ENCODE results near the gene GPR161. TPM values are rescaled to one million over a fixed set of nuclear protein-coding genes. Genes with fewer than 3 reads are reported as not detected.
A peak's percentile ranks its signal among the peaks of the same experiment; 100 is the strongest.

The GPR161 gene
- total and polyA plus RNA-seq, 2 of the 13 experiments (the other 11 are each of a cell fraction or from before 2014, with no cell fraction given) = 0.13 to 0.35 TPM

DNA sequence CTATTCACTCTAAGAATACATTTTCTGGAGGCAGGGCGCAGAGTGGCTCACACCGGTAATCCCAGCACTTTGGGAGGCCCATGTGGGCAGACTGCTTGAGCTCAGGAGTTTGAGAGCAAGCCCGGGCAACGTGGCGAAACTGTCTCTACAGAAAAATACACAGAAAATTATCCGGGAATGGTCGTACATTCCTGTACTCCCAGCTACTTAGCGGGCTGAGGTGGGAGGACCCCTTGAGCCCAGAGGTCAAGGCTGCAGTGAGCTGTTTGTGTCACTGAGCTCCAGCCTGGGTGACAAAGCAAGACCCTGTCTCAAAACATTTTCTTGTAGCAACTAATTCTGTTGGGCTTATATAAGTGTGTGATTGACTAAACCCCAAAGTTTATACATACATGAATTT is 30.5 kb downstream of the GPR161 start (continued):
- TF ChIP-seq, protein P1, sequence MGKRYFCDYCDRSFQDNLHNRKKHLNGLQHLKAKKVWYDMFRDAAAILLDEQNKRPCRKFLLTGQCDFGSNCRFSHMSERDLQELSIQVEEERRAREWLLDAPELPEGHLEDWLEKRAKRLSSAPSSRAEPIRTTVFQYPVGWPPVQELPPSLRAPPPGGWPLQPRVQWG (CRISPR knock-in tag; IDR thresholded peaks at IDR 0.05; ENCODE audit: borderline replicate concordance, low read depth) = no peak
- TF ChIP-seq SRF (IDR thresholded peaks at IDR 0.05; ENCODE audit: low read depth, low read length) (no peak), ZNF644 (CRISPR knock-in tag; IDR thresholded peaks at IDR 0.05; ENCODE audit: low read depth) (no peak), ATF1 (CRISPR knock-in tag; IDR thresholded peaks at IDR 0.05) (no peak), MTF2 (CRISPR knock-in tag; IDR thresholded peaks at IDR 0.05; ENCODE audit: borderline replicate concordance) (0 out of 2 replicates have a peak, but pooled peaks have one; percentile 21), SMAD1 (CRISPR knock-in tag; IDR thresholded peaks at IDR 0.05; ENCODE audit: borderline replicate concordance, low read depth) (no peak), GTF2F1 (IDR thresholded peaks at IDR 0.05; ENCODE audit: low read length) (no peak), NR2F6 (IDR thresholded peaks at IDR 0.05) (peak; percentile 74), NR2F6 (CRISPR knock-in tag; IDR thresholded peaks at IDR 0.05) (peak; percentile 86), RORA (CRISPR knock-in tag; IDR thresholded peaks at IDR 0.05) (0 out of 2 replicates have a peak, but pooled peaks have one; percentile 39), ZNF687 (CRISPR knock-in tag; IDR thresholded peaks at IDR 0.05) (peak; percentile 29), RAD51 (IDR thresholded peaks at IDR 0.05; ENCODE audit: borderline replicate concordance) (no peak), RAD21 (CRISPR knock-in tag; IDR thresholded peaks at IDR 0.05) (no peak), FUBP1 (CRISPR knock-in tag; IDR thresholded peaks at IDR 0.05; ENCODE audit: borderline replicate concordance) (no peak)
- TF ChIP-seq, protein P2, sequence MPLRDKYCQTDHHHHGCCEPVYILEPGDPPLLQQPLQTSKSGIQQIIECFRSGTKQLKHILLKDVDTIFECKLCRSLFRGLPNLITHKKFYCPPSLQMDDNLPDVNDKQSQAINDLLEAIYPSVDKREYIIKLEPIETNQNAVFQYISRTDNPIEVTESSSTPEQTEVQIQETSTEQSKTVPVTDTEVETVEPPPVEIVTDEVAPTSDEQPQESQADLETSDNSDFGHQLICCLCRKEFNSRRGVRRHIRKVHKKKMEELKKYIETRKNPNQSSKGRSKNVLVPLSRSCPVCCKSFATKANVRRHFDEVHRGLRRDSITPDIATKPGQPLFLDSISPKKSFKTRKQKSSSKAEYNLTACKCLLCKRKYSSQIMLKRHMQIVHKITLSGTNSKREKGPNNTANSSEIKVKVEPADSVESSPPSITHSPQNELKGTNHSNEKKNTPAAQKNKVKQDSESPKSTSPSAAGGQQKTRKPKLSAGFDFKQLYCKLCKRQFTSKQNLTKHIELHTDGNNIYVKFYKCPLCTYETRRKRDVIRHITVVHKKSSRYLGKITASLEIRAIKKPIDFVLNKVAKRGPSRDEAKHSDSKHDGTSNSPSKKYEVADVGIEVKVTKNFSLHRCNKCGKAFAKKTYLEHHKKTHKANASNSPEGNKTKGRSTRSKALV (CRISPR knock-in tag; IDR thresholded peaks at IDR 0.05) = no peak
- TF ChIP-seq, protein P3, sequence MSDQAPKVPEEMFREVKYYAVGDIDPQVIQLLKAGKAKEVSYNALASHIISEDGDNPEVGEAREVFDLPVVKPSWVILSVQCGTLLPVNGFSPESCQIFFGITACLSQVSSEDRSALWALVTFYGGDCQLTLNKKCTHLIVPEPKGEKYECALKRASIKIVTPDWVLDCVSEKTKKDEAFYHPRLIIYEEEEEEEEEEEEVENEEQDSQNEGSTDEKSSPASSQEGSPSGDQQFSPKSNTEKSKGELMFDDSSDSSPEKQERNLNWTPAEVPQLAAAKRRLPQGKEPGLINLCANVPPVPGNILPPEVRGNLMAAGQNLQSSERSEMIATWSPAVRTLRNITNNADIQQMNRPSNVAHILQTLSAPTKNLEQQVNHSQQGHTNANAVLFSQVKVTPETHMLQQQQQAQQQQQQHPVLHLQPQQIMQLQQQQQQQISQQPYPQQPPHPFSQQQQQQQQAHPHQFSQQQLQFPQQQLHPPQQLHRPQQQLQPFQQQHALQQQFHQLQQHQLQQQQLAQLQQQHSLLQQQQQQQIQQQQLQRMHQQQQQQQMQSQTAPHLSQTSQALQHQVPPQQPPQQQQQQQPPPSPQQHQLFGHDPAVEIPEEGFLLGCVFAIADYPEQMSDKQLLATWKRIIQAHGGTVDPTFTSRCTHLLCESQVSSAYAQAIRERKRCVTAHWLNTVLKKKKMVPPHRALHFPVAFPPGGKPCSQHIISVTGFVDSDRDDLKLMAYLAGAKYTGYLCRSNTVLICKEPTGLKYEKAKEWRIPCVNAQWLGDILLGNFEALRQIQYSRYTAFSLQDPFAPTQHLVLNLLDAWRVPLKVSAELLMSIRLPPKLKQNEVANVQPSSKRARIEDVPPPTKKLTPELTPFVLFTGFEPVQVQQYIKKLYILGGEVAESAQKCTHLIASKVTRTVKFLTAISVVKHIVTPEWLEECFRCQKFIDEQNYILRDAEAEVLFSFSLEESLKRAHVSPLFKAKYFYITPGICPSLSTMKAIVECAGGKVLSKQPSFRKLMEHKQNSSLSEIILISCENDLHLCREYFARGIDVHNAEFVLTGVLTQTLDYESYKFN (CRISPR knock-in tag; conservative IDR thresholded peaks at IDR 0.05) = peak; percentile 66
- TF ChIP-seq, protein P4, sequence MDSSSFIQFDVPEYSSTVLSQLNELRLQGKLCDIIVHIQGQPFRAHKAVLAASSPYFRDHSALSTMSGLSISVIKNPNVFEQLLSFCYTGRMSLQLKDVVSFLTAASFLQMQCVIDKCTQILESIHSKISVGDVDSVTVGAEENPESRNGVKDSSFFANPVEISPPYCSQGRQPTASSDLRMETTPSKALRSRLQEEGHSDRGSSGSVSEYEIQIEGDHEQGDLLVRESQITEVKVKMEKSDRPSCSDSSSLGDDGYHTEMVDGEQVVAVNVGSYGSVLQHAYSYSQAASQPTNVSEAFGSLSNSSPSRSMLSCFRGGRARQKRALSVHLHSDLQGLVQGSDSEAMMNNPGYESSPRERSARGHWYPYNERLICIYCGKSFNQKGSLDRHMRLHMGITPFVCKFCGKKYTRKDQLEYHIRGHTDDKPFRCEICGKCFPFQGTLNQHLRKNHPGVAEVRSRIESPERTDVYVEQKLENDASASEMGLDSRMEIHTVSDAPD (CRISPR knock-in tag; IDR thresholded peaks at IDR 0.05) = no peak
